22Rv1 (cell line): ENCODE results near the gene ATF4.

Experiments
- H3K27ac ChIP-seq: fragments of 450-650 bp; 2 replicates; pipeline ENCODE4 v1.5.1; 2017
- ZFX ChIP-seq: fragments of 450-650 bp; IDR thresholded peaks from 2 replicates; pipeline ENCODE4 v1.6.1; 2017; ENCODE audit warnings: antibody characterized with exemption, borderline replicate concordance
- TF ChIP-seq, protein P1 (sequence below): fragments of 450-650 bp; IDR thresholded peaks from 2 replicates; pipeline ENCODE4 v1.5.1; 2017; ENCODE audit warnings: mild to moderate bottlenecking

ATF4 gene

DNA sequence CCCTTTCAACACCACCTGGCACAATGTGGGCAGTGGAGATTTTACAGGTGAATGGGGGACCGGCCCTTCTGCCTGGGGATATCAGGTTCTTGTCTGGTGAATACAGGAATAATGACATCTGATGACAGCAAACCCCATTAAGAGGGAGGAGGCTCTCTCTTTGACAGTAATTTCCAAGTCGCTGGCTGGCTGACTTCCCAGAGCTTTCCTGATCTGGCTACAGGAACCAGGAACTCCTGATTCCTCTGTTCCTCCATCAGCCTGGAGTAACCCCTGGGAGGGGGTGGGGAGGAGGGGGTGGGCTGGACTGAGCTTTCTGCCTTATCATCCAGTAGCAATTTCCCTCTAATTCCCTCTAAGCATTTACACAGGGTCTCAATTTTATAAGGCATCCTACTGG, 22.0 kb upstream of the ATF4 start:
- TF ChIP-seq, protein P1, sequence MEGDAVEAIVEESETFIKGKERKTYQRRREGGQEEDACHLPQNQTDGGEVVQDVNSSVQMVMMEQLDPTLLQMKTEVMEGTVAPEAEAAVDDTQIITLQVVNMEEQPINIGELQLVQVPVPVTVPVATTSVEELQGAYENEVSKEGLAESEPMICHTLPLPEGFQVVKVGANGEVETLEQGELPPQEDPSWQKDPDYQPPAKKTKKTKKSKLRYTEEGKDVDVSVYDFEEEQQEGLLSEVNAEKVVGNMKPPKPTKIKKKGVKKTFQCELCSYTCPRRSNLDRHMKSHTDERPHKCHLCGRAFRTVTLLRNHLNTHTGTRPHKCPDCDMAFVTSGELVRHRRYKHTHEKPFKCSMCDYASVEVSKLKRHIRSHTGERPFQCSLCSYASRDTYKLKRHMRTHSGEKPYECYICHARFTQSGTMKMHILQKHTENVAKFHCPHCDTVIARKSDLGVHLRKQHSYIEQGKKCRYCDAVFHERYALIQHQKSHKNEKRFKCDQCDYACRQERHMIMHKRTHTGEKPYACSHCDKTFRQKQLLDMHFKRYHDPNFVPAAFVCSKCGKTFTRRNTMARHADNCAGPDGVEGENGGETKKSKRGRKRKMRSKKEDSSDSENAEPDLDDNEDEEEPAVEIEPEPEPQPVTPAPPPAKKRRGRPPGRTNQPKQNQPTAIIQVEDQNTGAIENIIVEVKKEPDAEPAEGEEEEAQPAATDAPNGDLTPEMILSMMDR = no peak
- no peak for TF ChIP-seq ZFX
- no peak overlapping the region for H3K27ac ChIP-seq

DNA sequence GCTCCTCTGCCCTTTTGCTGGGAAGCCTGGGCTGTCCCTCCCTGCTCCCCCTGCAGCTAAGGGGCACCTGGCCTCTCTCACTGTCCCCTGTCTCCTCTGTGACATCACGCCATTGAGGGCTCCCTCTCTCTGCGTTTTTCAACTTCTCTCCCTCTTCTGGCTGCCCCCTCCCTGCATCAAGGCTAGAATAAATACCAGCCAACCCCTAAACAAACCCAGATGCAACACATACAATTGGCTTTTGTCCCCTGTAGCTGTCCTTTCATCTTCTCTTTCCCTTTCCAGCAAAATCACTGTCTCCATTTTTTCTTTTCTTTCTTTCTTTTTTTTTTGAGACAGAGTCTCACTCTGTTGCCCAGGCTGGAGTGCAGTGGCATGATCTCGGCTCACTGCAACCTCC, 21.6 kb upstream of the ATF4 start:
- no peak overlapping the region for H3K27ac ChIP-seq
- no peak for TF ChIP-seq ZFX
- TF ChIP-seq, protein P1 = no peak

DNA sequence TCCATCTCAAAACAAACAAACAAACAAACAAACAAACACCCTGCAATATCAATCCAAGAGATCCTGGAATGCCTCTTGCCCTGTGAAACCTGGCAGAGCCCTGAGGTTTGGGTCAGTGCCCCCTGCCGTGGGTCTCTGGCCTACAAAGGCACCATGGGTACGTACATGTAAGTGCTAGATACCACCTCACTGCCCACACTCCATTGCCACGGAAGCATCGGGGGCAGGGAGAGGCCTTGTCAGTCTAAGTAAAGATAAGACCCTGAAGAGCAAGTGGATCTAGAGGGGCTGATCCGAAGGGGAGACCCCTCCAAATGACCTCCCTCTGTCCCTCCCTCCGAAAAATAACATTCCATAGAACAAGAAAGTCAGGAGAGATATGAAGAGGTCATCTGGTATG, 20.3 kb upstream of the ATF4 start:
- peak overlapping the region; percentile 69; the same call in 1 of the 2 replicates for H3K27ac ChIP-seq
- TF ChIP-seq ZFX = no peak
- TF ChIP-seq, protein P1 = no peak

DNA sequence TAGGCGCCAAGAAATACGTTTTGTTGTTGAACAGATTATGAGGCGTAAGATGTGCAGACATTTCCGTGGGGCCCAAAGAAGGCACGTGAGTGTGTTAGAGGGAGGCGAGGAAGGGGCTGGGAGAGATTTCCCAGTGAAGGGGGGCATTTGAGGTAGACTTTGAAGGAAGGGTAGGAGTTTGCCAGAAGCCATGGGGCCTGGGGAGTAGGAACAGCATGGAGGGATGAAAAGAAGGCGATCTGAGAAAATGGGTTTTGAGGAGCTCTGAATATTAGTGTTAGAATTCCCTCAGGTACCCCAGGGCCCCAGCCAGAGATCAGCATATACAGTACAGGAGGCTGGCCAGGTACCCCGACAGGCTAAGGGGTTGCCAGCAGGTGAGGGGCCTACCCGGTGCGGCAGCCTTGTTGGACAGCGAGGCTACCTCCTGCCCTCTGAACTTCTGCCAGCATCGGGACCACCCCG, 18.7 kb upstream of the ATF4 start:
- H3K27ac ChIP-seq = peak overlapping the region; percentile 69
- TF ChIP-seq ZFX = no peak
- TF ChIP-seq, protein P1 = no peak

DNA sequence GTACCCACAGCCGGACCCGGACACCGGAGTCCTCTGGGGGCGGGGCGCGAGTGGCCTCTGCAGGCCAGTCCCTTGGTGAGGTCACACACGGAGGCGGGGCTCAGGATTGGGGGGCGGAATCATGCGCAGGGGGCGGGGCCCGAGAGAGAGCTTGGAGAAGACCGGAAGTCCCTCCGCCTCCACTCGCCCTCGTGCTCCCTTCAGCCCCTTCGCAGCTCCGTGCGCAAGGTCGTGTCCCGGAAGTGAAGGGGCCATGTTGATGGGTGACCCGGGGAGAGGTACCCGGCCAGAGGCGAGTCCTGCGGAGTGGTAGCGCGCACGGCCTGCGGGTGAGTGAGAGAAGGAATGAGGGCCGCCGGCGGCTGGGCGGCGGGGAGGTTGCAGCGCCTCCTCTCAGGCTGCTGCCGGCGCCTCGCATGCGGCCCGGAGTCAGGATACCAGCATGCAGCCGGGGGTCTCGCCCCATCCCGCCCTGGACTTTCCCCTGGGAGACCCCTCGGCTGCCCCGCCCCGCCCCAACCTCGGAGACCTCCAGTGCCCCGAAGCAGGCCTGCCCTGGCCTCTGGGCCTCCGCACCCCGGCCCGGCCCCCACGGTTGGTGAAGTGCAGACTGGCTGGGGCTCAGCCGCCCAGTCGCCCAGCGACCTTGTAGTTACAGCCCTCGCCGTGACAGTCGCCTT, 18.1 kb upstream of the ATF4 start, which contains the start of gene MIEF1:
Gene MIEF1 (plus strand): TSS at position 182 of the 680 bp plus-strand sequence. CDS start 9,005 bp downstream, outside the sequence.
- H3K27ac ChIP-seq = peak within 1 kb of the TSS; percentile 69
- TF ChIP-seq ZFX = no peak
- TF ChIP-seq, protein P1 = no peak

DNA sequence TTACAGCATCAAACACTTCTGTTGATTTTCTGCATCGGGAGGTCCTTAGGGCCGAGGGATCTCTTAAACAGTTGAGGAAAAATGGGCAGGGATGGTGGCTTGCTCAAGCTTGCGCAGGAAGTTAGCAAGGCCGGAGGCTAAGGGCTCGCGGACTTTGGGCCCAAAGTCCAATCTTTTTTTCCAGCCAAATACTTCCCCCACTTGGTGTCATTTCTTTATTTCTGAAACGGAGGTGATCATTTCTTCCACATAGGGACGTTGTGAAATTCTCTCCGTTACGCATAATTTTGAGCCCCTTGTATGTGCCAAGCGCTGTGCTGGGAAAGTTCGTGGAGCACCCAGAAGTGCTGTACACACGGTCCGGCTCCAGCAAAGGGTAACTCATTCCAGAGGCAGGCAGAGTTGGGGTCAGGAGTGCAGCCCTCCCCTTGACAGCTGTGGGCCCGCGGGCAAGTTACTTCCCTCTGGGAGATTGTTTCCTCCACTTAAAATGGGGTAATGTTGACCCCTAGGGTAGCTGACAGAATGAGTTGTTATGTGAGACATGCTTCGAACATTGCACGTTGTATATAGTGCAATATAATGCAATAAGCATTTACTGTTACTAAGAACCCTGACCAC, 17.5 kb upstream of the ATF4 start:
- peak overlapping the region; percentile 69 for H3K27ac ChIP-seq

More for the DNA sequence above, 17.5 kb upstream of the ATF4 start:
- no peak for TF ChIP-seq ZFX
- TF ChIP-seq, protein P1 = no peak
